ENCODE data around the gene NACA2.
"Not testable (repeated sequence)": the region's sequence is repeated elsewhere in the genome, so short reads cannot be mapped to it uniquely, and the experiment has no call there.

GRCh38 chr17:61586622-61587021, 4.4 kb downstream of the NACA2 start:
- TF ChIP-seq POLR2AphosphoS5, TAF1 (IDR thresholded peaks at IDR 0.05; ENCODE audit: low read depth, low read length): not testable (repeated sequence)
